GM19395 (cell line): ENCODE data around the gene CPEB1.
A peak's percentile ranks its signal among the peaks of the same experiment; 100 is the strongest.

Experiments
- ATAC-seq: cut with Tn5 transposase; IDR thresholded peaks from one replicate; pipeline ENCODE4 v1.9.1; 2021; ENCODE audit warnings: mild to moderate bottlenecking, moderate library complexity; ENCODE audit not compliant: unreplicated experiment

Gene CPEB1

DNA sequence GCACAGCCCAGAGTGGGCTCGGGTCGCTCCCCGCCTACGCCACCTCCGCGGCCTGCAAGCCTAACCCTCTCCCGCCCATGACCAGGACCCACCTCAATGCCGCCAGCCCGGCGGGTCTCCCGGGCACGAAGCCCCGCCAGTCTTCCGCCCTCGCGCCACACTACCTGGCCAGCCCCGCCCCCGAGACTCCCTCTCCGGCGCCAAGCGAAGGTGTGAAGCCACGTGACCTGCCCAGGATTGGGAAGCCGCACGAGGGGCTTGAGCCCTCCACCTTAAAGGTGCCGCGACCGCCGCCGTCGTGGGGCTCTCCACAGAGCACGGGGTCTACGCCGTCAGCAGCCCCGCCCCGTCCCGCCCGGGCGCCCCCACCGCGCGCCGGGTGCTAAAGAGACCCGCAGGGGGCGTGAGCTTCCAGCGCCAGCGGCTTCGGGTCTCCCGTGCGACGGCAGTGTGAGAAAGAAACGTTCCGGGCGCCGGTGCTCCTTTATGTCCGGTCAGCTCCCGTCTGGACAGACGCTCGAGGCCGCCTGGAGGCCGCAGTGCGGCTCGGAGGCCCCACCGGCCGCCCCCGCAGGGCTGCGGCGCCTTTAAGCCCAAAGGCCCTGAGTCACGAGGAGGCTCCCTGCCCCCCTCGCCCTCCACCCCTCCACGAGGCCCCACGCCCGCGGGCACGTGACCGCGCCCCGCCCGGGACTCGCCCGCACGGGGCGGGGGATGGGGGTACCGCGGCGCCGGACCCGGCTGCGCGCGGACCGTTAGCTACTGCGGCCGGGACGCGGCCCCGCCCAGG, at the start of gene CPEB1:
TSS of gene CPEB1 (minus strand) at position 319 of the 790 bp plus-strand sequence. CDS start 18,904 bp downstream, outside the sequence.
- no peak for ATAC-seq

DNA sequence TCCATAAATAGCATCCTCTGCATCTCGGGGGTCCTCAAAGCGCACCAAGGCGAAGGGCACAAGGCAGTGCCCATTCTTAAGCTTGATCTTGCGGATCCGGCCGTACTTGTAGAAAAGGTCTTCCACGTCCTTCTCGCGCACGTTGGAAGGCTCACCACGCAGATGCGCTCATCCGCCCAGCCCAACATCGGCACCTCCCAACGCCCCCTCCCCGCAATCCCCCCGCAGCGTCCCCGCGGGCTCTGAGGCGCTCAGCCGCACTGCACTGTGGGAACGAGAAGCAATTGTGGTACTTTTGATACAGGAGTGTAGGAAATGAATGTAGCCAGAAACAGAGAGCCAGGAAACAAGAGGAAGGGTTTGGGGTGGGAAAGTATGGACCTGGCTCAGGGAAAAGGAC, 45.0 kb upstream of the CPEB1 start:
- no peak for ATAC-seq

GRCh38 chr15:82689147-82689546, 42.0 kb upstream of the CPEB1 start:
- ATAC-seq: no peak

DNA sequence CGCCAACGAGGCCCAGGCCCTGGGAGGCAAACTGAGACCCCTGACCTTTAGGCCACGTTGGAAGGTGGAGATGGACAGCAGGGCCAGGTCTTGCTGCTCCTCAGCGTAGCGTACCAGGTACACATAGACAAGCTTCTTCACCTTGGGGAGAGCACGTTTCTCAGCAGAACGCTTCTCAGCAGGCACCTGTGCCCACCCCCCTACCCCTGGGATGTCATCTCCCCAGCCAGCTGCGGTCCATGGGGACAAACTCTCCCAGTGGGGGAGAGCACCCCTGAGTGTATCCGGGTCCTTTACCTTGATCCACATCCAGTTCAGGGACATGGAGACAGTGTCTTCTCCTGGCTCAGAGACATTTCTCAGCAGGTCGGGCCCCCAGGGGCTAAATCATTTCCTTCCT, 41.5 kb upstream of the CPEB1 start:
- ATAC-seq: no peak

DNA sequence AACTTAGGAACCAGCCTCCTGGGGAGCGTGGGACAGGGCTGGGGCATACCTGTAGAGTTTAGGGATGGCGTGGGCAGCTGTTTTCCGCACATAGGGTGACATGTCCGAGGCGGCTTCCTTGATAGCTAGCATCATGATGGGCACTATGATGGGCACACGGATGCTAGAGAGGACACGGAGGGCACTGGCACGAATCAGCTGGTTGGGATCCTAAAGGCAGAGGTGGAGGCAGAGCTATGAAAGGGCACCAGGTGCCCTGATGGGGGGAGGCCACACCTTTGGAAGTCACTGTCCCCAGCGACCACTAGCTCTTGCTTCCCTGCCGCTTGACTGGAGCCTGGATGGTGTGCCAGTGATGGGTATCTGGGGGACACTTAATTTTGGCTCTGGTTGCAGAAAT, 34.2 kb upstream of the CPEB1 start:
- no peak for ATAC-seq

DNA sequence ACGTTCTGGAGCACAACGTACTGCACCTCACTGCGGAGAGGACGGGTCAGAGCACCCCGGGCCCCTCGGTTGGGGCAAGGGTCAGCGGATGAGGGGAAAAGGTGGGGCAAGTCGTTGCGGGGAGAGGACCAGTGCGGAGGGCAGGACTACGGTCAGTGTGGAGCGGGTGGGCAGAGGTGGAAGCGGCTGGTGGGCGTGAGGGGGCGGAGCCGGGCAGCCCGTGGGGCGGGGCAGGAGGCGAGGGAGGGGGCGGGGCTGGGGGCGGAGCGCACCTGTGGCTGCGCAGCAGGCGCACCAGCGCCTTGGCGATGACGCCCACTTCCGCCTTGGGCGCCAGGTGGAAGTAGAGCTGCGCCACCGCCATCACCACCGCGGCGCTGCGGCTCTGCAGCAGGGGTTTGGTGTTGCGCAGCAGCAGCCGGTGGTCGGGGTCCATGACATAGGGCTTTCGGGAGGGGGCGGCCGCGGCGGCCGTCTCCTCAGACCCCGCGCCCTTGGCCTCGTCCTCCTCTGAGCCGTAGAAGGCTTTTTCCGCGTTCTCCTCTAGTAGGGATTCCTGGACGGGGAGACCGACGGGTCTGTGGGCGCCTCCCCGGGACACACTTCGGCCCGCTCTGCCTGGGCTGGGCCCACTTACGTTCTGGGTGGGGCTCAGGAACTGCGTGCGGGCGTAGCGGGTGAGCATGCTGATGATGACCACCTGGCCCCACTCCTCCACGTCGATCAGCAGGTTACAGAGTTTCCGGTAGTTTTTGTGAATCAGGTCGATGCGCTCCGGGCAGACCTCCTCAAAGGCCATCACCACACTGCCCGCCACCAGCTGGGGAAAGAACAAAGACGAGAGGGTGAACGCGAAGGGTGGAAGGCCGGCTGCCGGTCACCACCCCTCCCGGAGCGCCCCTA, 33.3 kb upstream of the CPEB1 start:
- ATAC-seq: peak; percentile 82

GRCh38 chr15:82679626-82680199, 32.5 kb upstream of the CPEB1 start:
- ATAC-seq: no peak

DNA sequence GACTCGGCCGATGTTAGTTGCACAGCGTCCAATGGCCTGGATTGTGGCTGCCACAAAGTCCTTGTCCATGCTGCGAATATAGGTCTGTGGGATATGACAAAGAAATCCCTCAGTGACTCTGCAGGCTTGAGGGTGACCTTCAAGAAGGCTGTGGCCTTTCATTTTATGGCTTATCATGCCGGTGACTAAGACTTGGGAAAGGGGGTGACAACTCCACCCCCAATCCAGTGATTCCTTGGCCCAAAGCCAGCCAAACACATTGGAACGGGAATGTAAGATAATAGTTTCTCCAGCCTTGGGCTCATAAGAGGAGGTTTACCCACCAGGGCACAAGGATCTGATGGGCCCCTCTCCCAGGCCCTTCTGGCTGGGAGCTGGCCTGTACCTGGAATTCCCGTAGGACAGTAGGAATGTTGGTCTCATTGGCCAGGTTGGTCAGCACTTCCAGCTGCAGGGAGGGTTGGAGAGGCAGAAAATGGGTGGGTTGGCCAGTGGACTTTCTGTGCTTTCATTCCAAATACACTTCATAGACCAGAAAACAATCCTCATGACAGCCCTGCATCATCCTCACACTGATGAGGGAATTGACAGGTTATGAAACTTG, 30.7 kb upstream of the CPEB1 start:
- no peak for ATAC-seq

GRCh38 chr15:82674873-82675272, 27.7 kb upstream of the CPEB1 start:
- ATAC-seq: no peak

GRCh38 chr15:82670699-82671098, 23.5 kb upstream of the CPEB1 start:
- no peak for ATAC-seq

DNA sequence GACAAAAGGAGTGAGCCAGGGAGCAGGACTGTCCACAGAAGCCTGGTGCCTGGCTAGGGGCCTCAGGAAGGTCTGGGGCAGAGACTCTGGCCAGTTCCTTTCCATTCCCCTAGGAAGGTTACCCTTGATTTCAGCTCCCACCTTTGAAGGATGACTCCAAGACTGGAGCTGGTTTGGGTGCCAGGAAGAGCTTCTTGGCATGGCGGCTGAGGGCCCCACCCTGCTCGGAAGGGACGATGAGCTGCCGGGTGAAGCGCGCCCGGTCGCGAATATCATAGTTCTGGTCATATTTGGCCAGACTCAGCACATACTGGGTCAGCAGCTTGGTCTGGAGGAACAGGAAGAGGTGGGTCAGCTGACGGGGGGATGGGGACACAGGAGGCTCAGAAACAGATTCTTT, 19.4 kb upstream of the CPEB1 start:
- ATAC-seq: no peak

- no peak for ATAC-seq
Measured at GRCh38 chr15:82664021-82664420, 16.9 kb upstream of the CPEB1 start.

DNA sequence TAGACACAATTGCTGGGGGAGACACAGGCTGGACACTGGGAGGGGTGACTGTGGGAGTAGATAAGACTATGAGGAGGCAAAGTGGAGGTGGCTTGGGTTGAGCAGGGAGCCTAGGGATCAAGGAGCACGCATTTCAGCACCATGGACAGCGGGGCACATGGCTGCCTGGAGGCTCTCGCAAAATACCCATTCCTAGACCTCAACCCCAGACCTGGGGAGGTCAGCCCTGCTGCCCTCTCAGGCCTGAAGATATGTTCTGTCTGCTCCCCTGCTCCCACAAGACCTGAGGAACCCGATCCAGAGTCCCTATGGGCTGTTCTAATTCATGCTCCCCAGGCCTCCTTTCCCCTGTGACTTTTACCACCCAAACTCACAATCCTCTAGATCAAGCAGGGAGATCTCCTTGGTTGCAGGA, 16.0 kb upstream of the CPEB1 start:
- no peak for ATAC-seq

- no peak for ATAC-seq
Measured at GRCh38 chr15:82662641-82663040, 15.5 kb upstream of the CPEB1 start.

GRCh38 chr15:82660378-82660777, 13.2 kb upstream of the CPEB1 start:
- ATAC-seq: no peak

- no peak for ATAC-seq
Measured at GRCh38 chr15:82656641-82657266, 9.6 kb upstream of the CPEB1 start.

DNA sequence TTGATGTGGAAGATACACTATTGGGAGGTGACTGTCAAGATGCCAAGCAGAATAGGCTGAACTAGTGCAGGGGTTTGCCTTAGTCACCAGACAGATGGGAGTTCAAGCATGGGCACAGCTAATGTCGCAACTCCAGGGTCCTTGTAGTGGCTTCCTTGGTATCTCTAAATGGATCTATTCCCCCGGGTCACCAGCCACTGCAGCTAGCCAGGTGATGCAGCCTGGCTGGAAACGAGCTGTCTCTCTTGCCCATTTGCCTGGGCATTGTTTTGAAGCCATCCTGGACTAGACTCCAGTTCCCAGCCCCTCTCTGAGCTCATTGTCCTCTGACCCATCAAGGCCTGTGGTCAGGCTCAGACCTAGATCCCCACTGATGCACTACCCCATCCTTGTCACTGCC, 8.4 kb upstream of the CPEB1 start:
- ATAC-seq: no peak

- no peak for ATAC-seq
Measured at GRCh38 chr15:82653483-82654168, 6.5 kb upstream of the CPEB1 start.

GRCh38 chr15:82651708-82652107, 4.5 kb upstream of the CPEB1 start:
- no peak for ATAC-seq

DNA sequence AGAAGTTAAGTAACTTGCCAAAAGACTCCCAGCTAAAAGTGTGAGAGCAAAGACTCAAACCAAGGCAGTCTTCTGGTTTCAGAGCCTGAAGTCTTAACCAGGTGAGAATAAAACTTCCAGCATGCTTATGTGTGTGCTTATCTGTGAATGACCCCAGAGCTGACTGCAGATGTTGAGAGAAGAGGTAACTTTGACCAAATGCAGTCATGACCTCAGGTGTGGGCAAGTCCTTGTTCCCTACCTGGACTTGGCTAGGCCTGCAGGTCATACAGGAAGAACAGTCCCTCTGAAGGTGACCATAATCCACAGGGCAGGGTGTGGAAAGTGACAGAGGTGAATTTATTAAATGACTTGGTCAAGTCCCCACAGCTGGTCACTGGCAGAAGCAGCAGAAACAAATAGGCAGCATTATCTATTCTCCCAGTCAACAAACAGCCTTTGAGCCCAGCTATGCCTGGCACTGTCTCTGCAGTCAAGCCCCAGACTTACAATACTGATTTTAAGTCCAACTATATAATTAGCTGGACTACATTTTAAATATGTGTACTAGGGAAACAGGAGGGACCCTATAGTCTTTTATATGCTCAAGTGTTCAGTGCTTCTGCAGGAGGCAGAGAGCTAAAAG, 3.0 kb upstream of the CPEB1 start:
- ATAC-seq: no peak
